GM18498 (cell line): ENCODE data around the gene RPN1.
"Not testable (repeated sequence)": the region's sequence is repeated elsewhere in the genome, so short reads cannot be mapped to it uniquely, and the experiment has no call there.

Experiments used
- ATAC-seq: cut with Tn5 transposase; IDR thresholded peaks from one replicate; pipeline ENCODE4 v1.9.1; 2021; ENCODE audit warnings: mild to moderate bottlenecking, moderate library complexity; ENCODE audit not compliant: unreplicated experiment

The RPN1 gene

DNA sequence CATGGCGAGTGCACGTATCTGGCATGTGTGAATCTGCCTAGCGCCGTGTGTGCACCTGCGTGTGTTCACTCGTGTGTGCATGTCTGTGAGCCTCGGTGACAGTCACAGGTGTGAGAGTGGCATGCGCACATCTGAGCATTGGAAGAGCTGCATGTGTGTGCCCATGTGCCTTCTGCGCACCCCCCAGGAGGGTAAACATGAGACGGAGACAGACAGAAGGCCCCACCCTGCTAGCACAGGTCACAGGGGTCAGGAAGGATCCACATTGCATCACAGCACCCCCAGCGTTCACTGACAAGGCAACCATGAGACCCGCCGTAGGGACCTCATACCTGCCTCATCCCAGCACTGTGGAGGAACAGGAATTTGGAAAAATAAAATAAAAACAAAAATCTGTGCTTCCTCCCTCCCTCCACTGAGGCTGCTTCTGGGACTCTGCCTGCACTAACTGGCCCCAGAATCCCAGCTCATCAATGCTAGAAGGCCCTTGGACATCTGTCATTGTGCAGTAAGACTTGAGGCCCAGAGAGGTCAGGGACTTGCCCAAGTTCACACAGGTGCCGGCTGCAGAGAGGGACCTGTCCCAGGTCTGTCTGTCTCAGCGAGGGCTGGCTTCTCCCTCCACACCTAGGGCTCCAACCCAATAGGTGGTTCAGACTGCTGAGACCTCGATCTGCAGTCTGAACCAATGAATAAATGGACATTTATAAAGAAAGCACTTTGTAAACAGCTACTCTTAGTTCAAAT, 37.4 kb downstream of the RPN1 start:
- no peak for ATAC-seq

DNA sequence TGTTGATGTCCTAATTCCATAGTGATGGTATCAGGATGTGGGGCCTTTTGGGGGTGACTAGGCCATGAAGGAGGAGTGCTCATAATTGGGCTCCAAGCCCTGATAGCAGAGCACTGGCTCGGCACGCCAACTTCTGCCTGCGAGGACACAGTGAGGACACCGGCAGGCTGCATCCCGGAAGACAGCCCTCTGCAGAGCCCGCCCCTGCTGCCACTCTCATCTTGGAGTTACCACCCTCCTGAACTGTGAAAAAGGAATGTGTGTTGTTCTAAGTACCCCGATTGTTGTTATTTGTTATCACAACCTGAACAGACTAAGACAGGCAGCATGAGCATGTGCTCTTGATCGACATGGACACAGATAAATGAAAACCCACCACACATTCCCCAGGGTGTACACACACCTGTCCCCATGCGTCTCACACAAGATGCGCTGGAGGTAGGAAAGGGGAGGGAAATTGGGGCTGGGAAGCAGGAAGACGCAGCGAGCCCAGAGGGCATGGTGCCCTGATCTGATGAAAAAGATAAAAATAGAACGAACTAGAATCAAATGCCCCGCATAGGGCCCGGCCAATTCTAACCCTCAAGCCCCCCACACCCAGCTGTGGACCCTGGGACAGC, 40.1 kb downstream of the RPN1 start:
- no peak for ATAC-seq

DNA sequence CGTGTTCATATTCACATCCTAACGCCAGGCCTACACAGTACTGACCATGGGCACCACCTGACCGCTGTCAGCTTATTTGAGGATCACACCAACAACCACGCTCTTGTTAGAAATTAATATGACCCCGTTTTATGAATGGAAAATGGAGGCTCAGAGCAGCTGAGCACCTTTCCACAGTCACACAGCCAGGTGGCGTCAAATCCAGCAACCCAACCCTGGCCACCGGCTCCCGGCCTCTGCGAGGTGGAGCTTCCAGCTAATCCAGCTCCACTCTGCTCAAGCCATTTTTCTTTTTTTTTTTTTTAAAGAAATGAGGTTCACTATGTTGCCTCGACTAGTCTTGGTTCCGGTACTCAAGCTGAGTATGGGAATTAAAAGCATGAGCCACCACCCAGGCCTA, 41.3 kb downstream of the RPN1 start:
- ATAC-seq = no peak

DNA sequence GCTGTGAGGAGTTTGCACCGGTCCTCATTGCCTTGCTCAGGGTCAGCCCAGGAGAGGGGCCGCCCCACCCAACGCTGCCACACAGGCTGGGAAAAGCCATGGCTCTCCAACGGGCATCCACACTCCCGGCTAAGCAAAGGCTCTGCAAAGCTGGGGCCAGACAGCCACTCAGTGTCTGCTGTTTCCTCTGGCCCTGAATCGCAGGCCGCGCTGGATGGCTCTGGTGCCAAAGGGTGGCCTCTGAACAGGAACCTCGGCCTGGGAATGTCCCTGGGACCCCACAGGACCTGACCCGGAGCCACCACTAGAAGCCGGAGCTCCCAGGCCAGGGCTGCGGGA, 42.9 kb downstream of the RPN1 start:
- no peak for ATAC-seq

DNA sequence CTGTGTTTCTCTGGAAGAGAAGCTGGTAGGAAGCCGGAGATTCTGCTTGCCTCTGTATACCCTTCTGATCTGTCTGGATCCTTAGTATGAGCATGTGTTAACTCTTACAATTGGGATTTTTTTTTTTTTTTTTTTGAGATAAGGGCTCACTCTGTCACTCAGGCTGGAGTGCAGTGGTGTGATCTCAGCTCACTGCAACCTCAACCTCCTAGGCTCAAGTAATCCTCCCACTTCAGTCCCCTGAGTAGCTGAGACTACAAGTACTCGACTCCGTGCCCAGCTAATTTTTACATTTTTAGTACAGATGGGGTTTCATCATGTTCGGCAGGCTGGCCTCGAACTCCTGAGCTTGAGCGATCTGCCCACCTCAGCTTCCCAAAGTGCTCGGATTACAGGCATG, 44.5 kb downstream of the RPN1 start:
- ATAC-seq = no peak

DNA sequence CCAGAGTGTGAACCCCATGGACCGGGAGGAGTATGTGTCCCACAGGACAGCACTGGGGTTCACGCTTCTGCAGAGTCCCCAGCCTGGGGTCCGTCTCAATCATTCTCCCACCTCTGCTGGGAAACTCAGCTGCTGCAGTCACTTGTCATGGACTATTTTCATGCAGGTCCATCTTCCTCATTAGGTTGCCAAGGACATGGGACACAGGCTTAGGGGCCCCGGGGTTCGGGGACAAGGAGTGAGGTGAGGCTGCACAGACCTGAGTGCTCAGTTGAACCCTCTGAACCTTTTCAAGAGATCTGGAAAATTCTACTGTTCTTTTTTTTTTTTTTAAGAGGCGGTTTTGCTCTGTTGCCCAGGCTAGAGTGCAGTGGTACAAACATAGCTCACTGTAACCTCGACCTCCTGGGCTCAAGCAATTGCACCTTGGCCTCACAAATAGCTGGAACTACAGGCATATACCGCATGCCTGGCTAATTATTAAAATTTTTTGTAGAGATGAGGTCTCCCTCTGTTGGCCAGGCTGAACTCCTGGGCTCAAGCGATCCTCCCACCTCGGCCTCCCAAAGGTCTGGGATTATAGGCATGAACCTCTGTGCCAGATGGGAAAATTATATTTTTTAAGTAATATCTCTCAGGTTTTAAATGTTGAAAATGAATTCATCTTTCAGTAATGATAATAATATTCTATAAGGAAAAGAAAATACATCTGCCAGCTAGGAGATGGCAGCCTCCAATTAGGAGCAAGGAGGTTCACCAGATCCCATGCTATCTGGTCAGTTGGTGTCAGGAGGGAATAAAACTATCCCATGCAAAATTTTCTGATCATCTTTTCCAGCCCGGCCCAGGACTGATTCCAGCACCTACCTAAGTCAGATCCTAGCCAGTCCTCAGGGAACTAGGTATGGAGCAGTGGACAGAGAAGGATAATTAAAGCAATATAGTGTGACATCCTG, 45.2 kb downstream of the RPN1 start:
- ATAC-seq = no peak

DNA sequence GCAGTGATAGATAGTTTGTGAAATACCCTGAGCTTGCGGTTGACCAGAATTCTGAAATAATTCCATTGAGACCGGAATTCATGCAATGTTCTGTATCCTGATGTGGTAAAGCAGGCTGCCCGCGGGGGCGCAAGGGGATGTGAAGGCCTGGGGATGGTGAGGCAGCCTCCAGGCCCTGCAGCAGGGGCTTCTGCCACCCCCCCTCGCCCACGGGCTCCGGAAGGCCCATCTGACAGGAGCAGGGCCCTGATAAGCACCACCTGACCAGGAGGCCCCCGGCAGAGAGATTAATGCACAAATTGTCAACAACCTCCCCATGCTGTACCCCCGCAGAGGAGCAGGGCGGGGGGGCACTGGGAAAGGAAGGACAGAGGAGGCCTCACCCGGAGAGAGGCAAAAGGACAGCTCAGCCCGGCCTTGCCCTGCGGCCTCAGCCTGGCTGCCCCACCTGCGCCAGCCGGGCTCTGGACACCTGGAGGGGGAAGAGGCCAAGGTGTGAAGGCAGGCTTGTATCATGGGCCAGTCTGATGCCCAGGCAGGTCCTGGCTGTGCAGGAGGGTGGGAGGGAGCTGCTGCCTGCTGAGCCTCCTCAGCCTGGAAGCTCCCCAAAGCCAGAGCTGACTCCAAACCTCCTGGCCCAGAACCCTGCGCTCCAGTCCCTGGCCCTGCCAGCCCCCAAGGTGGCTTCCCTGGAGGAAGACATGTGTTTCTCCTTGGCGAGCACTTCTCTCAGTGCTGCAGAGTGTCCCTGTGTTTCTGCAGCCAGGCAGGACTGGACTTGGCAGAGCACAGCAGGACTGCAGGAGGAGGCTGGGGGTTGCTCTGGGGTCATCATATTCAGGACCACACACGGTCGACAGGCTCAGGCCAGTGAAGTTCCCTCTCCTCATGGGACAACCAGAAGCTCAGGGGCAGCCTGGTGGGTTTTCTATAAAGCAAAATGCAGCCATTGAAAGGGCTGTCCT, 46.5 kb downstream of the RPN1 start:
- ATAC-seq = no peak

DNA sequence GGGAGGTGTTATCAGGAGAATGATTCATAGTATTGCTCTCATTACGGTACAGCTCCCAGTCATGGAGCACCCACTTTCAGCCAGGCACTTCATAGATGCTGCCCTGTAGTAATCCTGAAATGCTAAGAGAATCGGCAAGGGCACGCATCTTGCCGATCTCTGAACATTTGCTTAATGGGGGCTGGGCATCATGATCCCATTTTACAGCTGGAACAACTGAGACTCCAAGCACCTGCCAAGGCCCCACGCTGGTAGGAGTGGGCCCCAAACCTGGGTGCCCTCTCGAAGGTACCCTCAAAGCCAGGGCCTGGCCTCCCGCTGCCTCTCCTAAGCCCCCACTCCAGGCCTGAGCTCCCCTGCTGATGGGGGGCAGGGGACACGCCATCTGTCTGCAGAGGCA, 47.3 kb downstream of the RPN1 start:
- ATAC-seq = no peak

DNA sequence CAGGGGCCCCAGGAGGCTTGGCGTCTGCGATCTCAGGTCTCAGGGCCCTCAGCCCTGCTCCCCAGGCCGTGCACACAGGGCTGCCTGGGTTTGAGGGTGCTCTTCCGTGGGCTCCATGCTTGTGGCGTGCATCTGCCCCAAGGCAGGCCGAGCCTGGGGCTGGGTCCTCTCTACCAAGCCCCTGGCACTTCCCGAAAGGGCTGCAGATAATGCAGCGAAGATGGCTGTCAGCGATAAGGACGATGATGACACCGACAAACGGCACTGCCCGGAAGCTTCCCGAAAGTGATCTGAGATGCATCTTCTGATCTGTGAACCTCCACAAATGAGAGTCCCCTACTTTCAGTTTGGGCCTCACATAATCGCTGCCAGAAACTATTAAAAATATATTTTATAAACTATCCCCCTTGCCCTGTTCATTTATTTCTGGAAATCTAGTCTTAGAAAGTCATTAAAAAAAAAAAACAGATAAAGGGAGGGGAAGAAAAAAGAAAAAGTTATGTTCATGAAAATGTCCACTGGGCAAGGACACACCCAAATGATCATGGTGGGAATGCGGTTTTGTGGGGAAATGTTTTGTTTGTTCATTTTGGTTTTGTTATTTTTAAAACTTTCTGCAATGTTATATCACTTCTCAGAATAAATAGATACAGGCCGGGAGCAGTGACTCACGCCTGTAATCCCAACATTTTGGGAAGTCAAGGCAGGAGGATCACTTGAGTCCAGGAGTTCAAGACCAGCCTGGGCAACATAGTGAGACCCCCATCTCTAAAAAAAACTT, 51.5 kb downstream of the RPN1 start:
- ATAC-seq = no peak

DNA sequence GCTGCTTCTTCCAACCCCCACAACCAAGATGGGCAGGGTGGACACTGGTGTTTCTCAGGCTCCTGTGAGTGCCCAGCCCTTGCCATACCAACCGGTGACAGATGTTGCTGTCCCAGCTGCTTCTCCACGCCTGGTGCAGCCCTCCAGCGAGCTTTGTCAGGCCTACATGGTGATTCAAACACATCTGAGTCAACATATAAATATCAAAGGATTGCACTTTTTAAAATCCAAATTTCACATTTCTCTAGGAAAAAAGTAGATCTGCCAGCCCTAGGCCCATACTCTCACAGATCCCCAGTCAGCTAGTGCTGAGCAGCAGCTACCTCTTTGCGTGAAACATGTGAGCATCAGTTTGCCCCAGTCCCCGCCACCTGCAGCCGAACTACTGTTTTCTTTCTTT, 52.7 kb downstream of the RPN1 start:
- no peak for ATAC-seq

DNA sequence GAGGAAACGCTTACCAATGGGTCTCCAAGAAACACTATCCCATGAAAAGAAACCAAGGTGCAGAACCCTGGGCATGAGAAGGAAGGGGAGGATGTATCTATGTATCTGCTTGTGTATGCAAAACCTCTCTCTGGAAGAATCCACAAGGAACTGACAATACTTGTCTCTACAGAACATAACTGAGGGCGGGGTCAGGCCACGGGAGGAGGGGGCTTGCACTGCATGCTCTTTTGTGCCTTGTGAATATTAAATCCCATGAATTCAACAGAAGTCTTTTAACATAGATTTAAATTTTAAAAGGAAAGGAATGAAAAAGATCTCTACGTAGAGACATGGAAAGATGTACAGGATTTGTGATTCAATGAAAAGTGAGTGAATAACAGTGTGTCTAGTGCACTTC, 57.8 kb downstream of the RPN1 start:
- ATAC-seq = no peak

DNA sequence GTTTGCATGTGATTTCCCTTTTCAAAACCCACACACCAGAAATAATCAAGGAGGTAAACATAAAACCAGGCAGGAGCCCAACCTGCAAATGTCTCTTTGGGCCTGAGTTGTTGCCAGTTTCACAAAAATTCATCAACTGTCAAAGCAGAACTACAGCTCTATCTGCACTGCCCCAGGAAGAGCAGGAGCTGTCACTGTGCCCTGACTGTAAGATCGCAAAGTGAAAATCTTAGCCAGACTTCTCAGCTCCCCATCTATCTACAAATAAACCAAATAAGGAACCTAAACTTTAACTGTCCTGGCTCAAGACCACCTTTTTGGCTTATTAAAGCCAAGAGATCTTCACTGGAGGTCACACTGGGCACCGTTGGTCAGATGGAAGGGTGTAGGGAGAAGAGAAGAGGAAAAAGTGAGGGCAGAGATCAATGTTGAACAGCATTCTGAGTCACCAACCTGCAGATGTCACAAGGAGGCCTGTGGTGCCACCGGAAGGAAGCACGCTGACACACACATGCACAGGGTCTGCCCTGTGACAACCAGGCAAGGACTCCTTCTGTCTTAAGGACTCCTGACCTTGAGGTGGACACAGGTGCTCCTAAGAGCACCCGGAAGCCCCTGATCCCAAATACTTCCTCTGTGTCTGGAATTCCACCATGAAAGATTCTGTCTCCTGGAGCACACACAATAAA, 58.7 kb downstream of the RPN1 start:
- no peak for ATAC-seq

DNA sequence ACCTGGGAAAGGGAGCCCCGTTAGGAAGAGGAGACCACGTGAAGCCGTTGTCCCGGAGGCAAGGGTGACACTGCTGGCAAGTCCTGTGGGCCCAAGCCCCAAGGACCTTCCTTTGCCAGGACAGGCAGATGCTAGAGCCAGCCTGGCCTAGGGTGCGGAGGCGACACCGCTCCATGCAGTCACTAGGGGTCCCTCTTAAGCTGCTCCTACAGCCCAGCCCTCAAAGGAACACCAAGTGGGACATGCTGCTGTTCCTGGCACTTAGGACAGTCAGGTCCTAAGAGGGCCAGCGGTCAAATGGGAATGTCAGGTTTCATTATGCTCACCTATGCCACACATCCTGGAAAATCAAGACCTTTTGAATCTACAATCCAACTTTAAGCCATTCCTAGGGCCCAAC, 59.7 kb downstream of the RPN1 start:
- ATAC-seq = no peak

DNA sequence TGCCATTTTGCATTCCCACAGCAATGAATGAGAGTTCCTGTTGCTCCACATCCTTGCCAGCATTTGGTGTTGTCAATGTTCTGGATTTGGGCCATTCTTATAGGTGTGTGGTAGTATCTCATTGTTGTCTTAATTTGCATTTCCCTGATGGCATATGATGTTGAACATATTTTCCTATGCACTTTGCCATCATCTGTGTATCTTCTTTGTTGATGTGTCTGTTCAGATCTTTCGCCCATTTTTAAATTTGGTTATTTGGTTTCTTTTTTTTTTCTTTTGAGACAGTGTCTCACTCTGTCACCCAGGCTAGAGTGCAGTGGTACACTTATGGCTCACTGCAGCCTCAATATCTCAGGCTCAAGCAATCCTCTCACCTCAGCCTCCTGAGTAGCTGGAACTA, 60.6 kb downstream of the RPN1 start:
- ATAC-seq = not testable (repeated sequence)

DNA sequence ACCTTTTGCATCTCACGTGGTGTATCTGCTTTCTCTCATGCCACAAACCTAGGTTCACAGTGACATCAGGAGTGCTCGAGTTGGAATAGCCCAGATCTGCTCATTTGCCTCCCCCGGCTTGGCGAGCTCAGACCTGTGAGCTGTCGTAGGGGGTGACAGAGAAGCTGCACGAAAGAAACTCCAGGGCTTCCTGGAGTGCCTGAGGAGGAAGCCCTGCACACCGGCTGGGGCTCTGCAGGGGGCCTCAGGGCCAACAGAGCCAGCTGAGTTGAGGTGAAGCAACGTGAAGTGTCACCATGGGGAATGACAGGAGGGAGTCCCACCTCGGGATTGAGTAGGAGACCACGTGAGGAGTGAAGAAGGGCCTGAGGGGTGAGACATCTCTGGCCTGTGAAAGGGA, 62.5 kb downstream of the RPN1 start:
- ATAC-seq = no peak

DNA sequence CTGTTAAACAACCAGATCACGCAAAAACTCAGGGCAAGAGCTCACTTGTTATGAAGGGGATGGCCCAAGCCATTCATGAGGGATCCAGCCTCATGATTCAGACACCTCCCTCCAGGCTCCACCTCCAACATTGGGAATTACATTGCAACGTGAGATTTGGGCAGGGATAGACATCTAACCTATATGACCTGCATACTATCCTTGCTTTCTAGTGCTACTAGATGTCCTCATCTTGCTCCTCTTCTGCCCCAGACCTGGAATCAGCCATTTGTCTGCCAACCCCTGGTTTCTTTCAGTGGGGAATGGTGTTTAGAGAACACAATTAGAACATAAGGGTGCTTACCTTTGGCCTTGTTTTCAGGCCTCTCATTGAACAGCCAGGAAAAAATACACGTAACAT, 63.2 kb downstream of the RPN1 start:
- ATAC-seq = no peak

DNA sequence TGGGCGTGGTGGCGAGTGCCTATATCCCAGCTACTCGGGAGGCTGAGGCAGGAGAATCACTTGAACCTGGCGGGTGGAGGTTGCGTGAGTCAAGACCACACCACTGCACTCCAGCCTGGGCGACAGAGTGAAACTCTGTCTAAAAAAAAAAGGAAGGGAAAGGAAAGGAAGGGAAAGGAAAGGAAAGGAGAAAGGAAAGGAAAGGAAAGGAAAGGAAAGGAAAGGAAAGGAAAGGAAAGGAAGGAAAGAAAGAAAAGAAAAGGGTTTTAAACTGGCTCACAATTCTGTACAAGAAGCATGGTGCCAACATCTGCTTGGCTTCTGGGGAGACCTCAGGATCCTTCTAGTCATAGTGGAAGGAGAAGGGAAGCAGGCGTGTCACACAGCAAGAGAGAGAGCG, 63.7 kb downstream of the RPN1 start:
- ATAC-seq = not testable (repeated sequence)

DNA sequence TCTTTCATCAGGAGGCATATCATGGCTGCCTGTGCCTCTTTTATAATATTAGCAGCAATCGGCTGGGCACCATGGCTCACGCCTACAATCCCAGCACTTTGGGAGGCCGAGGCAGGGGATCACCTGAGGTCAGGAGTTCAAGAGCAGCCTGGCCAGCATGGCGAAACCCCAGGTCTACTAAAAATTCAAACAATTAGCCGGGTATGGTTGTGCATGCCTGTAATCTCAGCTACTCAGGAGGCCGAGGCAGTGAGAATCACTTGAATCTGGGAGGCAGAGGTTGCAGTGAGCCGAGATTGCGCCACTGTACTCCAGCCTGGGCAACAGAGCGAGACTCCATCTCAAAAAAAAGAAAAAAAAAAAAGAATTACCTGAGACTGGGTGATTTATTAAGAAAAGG, 64.2 kb downstream of the RPN1 start:
- ATAC-seq = not testable (repeated sequence)

DNA sequence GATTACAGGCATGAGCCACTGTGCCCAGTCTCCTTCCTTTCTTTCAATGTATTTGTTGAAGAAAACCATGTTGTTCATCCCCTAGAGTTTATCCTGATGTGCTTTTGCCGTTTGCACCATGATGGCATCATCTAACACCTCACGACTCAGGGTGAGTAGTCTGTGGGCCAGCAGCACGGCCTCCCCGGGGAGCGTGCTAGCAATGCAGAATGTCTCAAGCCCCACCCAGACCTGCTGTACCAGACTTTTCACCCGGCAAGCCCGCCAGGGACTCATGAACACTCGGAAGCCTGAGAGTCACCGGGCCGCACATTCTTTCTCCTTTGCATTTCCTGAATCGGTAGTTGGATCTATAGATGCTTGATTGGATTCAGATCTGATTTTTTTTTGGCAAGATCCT, 64.6 kb downstream of the RPN1 start:
- no peak for ATAC-seq
